Activated naive CD8-positive, alpha-beta T cell treated with anti-CD3 and anti-CD28 coated beads for 36 hours (primary cell): ENCODE data around the gene PCDHGA1. TPM values are rescaled to one million over a fixed set of nuclear protein-coding genes. Genes with fewer than 3 reads are reported as not detected.
A peak's percentile ranks its signal among the peaks of the same experiment; 100 is the strongest.
"Not testable (repeated sequence)": the region's sequence is repeated elsewhere in the genome, so short reads cannot be mapped to it uniquely, and the experiment has no call there.

Source experiments
- DNase-seq: peaks from one replicate; pipeline ENCODE4 v3.0.0; 2021
- H3K27ac Mint-ChIP-seq: one replicate; pipeline ENCODE4 v1.8.0; 2022; ENCODE audit warnings: mild to moderate bottlenecking, moderate library complexity, mixed read lengths
- H3K27me3 Mint-ChIP-seq: one replicate; pipeline ENCODE4 v1.8.0; 2022; ENCODE audit warnings: mild to moderate bottlenecking, mixed read lengths
- H3K36me3 Mint-ChIP-seq: one replicate; pipeline ENCODE4 v1.8.0; 2021; ENCODE audit warnings: mild to moderate bottlenecking, mixed read lengths
- H3K4me1 Mint-ChIP-seq: one replicate; pipeline ENCODE4 v1.8.0; 2021; ENCODE audit warnings: mixed read lengths
- H3K4me3 Mint-ChIP-seq: one replicate; pipeline ENCODE4 v1.8.0; 2022; ENCODE audit warnings: mild to moderate bottlenecking, moderate library complexity, mixed read lengths
- H3K9me3 Mint-ChIP-seq: one replicate; pipeline ENCODE4 v1.8.0; 2022; ENCODE audit warnings: mixed read lengths
- total RNA-seq, 2 experiments: library from RNA; stranded (reverse); gene quantifications; one replicate each; pipeline ENCODE4 v1.2.3, GENCODE V29; 2021

Gene PCDHGA1
- total RNA-seq, 2 experiments from 2014 or later: not detected

GRCh38 chr5:141409598-141410306 lies 79.4 kb downstream of the PCDHGA1 start:
- H3K27me3 Mint-ChIP-seq: peaks cover 87% of the 10 kb centered on the region
- no peak overlapping the region for H3K27ac Mint-ChIP-seq
- H3K4me1 Mint-ChIP-seq: peaks cover 4% of the 10 kb centered on the region
- no peak for DNase-seq
- no peak overlapping the region for H3K4me3 Mint-ChIP-seq
- H3K9me3 Mint-ChIP-seq: peaks cover 31% of the 10 kb centered on the region
- peaks cover 20% of the 10 kb centered on the region for H3K36me3 Mint-ChIP-seq

- Mint-ChIP-seq H3K27ac (no peak overlapping the region), H3K4me1 (peaks cover 4% of the 10 kb centered on the region), H3K4me3 (no peak overlapping the region), H3K27me3 (peaks cover 86% of the 10 kb centered on the region), H3K36me3 (peaks cover 20% of the 10 kb centered on the region), H3K9me3 (peaks cover 28% of the 10 kb centered on the region)
- DNase-seq: no peak
Measured at GRCh38 chr5:141411575-141411974, 81.3 kb downstream of the PCDHGA1 start.

GRCh38 chr5:141412854-141413539 lies 82.7 kb downstream of the PCDHGA1 start, which contains the start of gene PCDHGA10:
Gene PCDHGA10 (plus strand): TSS chr5:141412987. CDS start chr5:141413176, 189 bp downstream.
- peak within 1 kb of the TSS; percentile 77 for H3K4me3 Mint-ChIP-seq
- H3K4me1 Mint-ChIP-seq: peaks cover 6% of the 10 kb centered on the region
- peak; percentile 55 for DNase-seq
- peaks cover 85% of the 10 kb centered on the region for H3K27me3 Mint-ChIP-seq
- H3K36me3 Mint-ChIP-seq: peaks cover 23% of the 10 kb centered on the region
- H3K9me3 Mint-ChIP-seq: peaks cover 29% of the 10 kb centered on the region
- H3K27ac Mint-ChIP-seq: no peak within 1 kb of the TSS

DNA sequence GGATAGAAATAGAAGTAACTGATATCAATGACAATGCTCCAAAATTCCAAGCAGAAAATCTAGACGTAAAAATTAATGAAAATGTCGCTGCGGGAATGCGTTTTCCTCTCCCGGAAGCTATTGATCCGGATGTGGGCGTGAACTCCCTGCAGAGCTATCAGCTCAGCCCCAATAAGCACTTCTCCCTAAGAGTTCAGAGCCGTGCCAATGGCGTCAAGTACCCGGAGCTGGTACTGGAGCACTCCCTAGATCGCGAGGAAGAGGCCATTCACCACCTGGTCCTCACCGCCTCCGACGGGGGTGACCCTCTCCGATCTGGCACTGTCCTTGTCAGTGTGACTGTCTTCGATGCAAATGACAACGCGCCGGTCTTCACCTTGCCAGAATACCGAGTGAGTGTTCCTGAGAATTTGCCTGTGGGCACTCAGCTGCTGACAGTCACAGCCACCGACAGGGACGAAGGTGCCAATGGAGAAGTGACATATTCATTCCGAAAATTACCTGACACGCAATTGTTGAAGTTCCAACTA lies 83.3 kb downstream of the PCDHGA1 start:
- Mint-ChIP-seq H3K4me1 (peaks cover 7% of the 10 kb centered on the region), H3K9me3 (peaks cover 32% of the 10 kb centered on the region), H3K27ac (no peak overlapping the region), H3K36me3 (peaks cover 26% of the 10 kb centered on the region), H3K27me3 (peaks cover 85% of the 10 kb centered on the region), H3K4me3 (peak overlapping the region; percentile 77)
- DNase-seq: no peak

DNA sequence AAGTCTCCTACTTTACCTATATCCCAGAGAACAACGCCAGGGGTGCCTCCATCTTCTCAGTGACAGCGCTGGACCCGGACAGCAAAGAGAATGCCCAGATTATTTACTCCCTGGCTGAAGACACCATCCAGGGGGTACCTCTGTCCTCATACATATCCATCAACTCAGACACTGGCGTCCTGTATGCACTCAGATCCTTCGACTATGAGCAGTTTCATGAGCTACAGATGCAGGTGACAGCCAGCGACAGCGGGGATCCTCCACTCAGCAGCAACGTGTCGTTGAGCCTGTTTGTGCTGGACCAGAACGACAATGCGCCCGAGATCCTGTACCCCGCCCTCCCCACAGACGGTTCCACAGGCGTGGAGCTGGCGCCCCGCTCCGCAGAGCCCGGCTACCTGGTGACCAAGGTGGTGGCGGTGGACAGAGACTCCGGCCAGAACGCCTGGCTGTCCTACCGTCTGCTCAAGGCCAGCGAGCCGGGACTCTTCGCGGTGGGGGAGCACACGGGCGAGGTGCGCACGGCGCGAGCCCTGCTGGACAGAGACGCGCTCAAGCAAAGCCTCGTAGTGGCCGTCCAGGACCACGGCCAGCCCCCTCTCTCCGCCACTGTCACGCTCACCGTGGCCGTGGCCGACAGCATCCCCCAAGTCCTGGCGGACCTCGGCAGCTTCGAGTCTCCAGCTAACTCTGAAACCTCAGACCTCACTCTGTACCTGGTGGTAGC lies 84.4 kb downstream of the PCDHGA1 start:
- H3K4me1 Mint-ChIP-seq, H3K27ac Mint-ChIP-seq, H3K4me3 Mint-ChIP-seq, DNase-seq: not testable (repeated sequence)
- peaks cover 24% of the 10 kb centered on the region for H3K36me3 Mint-ChIP-seq
- peaks cover 82% of the 10 kb centered on the region for H3K27me3 Mint-ChIP-seq
- peaks cover 28% of the 10 kb centered on the region for H3K9me3 Mint-ChIP-seq

DNA sequence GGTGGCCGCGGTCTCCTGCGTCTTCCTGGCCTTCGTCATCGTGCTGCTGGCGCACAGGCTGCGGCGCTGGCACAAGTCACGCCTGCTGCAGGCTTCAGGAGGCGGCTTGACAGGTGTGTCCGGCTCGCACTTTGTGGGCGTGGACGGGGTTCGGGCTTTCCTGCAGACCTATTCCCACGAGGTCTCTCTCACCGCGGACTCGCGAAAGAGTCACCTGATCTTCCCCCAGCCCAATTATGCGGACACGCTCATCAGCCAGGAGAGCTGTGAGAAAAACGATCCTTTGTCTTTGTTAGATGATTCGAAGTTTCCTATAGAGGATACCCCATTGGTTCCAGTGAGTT lies 84.9 kb downstream of the PCDHGA1 start:
- H3K27ac Mint-ChIP-seq, H3K4me1 Mint-ChIP-seq, H3K4me3 Mint-ChIP-seq, DNase-seq: not testable (repeated sequence)
- Mint-ChIP-seq H3K36me3 (peaks cover 25% of the 10 kb centered on the region), H3K27me3 (peaks cover 84% of the 10 kb centered on the region), H3K9me3 (peaks cover 29% of the 10 kb centered on the region)

GRCh38 chr5:141417494-141418172 lies 87.3 kb downstream of the PCDHGA1 start, which contains the start of gene PCDHGB7:
Gene PCDHGB7 (plus strand): TSS chr5:141417677. CDS start chr5:141417860, 183 bp downstream.
- DNase-seq: peak; percentile 62
- H3K4me1 Mint-ChIP-seq: not testable (repeated sequence)
- Mint-ChIP-seq H3K27me3 (peaks cover 94% of the 10 kb centered on the region), H3K27ac (peak within 1 kb of the TSS; percentile 18), H3K36me3 (peaks cover 37% of the 10 kb centered on the region), H3K9me3 (peaks cover 39% of the 10 kb centered on the region), H3K4me3 (peak within 1 kb of the TSS; percentile 66)

DNA sequence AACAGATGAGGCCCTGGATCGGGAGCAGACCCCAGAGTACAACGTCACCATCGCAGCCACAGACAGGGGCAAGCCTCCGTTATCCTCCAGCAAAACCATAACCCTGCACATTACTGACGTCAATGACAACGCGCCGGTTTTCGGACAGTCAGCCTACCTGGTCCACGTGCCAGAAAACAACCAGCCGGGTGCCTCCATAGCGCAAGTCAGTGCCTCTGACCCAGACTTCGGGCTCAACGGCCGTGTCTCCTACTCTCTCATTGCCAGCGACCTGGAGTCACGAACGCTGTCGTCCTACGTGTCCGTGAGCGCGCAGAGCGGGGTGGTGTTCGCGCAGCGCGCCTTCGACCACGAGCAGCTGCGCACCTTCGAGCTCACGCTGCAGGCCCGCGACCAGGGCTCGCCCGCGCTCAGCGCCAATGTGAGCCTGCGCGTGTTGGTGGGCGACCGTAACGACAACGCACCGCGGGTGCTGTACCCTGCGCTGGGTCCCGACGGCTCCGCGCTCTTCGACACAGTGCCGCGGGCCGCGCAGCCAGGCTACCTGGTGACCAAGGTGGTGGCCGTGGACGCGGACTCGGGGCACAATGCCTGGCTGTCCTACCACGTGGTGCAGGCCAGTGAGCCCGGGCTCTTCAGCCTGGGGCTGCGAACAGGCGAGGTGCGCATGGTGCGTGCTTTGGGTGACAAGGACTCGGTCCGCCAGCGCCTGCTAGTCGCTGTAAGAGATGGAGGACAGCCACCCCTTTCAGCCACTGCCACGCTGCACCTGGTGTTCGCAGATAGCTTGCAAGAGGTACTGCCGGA lies 89.0 kb downstream of the PCDHGA1 start:
- DNase-seq: no peak
- no peak overlapping the region for H3K27ac Mint-ChIP-seq
- H3K27me3 Mint-ChIP-seq: peaks cover 90% of the 10 kb centered on the region
- H3K36me3 Mint-ChIP-seq: peaks cover 36% of the 10 kb centered on the region
- H3K9me3 Mint-ChIP-seq: peaks cover 44% of the 10 kb centered on the region
- no peak overlapping the region for H3K4me3 Mint-ChIP-seq
- H3K4me1 Mint-ChIP-seq: peaks cover 5% of the 10 kb centered on the region

DNA sequence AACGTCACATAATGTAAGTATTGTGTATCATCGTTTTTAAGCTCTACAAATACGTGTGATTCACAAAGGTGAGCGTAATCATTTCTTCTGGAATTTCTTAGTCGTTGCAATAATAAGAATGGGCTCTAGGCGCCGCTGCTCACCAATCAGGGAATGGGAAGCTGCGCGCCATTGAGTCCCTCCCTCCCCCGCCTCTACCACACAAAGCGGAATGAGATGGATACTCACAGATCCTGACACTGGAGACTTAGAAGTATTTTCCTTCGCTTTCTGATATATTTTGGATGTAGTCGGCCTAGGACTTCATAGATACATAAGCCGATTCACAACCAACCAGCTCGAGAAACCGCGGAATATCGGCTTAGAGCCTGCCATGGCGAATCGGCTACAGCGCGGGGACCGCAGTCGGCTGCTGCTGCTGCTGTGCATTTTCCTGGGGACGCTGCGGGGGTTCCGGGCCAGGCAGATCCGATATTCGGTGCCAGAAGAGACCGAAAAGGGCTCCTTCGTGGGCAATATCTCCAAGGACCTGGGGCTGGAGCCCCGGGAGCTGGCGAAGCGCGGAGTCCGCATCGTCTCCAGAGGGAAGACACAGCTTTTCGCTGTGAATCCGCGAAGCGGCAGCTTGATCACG lies 90.7 kb downstream of the PCDHGA1 start, which contains the start of gene PCDHGA11:
Gene PCDHGA11, plus strand, starts transcription at position 197 of the 634 bp plus-strand sequence. Its CDS starts 177 bp downstream, at position 374.
- Mint-ChIP-seq H3K27me3 (peaks cover 88% of the 10 kb centered on the region), H3K27ac (no peak within 1 kb of the TSS), H3K36me3 (peaks cover 32% of the 10 kb centered on the region), H3K4me1 (peaks cover 5% of the 10 kb centered on the region), H3K4me3 (peak within 1 kb of the TSS; percentile 78), H3K9me3 (peaks cover 37% of the 10 kb centered on the region)
- no peak for DNase-seq

GRCh38 chr5:141421489-141421855 lies 91.2 kb downstream of the PCDHGA1 start:
- Mint-ChIP-seq H3K4me1 (peaks cover 5% of the 10 kb centered on the region), H3K27me3 (peaks cover 88% of the 10 kb centered on the region), H3K9me3 (peaks cover 37% of the 10 kb centered on the region), H3K4me3 (peak overlapping the region; percentile 78), H3K27ac (no peak overlapping the region), H3K36me3 (peaks cover 32% of the 10 kb centered on the region)
- no peak for DNase-seq

DNA sequence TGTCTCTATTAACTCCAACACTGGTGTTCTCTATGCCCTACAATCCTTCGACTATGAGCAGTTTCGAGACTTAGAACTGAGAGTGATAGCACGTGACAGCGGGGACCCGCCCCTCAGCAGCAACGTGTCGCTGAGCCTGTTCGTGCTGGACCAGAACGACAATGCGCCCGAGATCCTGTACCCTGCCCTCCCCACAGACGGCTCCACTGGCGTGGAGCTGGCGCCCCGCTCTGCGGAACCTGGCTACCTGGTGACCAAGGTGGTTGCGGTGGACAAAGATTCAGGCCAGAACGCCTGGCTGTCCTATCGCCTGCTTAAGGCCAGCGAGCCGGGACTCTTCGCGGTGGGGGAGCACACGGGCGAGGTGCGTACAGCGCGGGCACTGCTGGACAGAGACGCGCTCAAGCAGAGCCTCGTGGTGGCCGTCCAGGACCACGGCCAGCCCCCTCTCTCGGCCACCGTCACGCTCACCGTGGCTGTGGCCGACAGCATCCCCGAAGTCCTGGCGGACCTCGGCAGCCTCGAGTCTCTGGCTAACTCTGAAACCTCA lies 92.5 kb downstream of the PCDHGA1 start:
- Mint-ChIP-seq H3K27me3 (peaks cover 90% of the 10 kb centered on the region), H3K4me1 (peaks cover 4% of the 10 kb centered on the region), H3K9me3 (peaks cover 35% of the 10 kb centered on the region), H3K27ac (no peak overlapping the region), H3K4me3 (no peak overlapping the region), H3K36me3 (peaks cover 32% of the 10 kb centered on the region)
- no peak for DNase-seq

GRCh38 chr5:141427783-141428426 lies 97.6 kb downstream of the PCDHGA1 start:
- Mint-ChIP-seq H3K27me3 (peaks cover 82% of the 10 kb centered on the region), H3K4me3 (no peak overlapping the region), H3K4me1 (peaks cover 6% of the 10 kb centered on the region), H3K27ac (no peak overlapping the region), H3K36me3 (peaks cover 26% of the 10 kb centered on the region), H3K9me3 (peaks cover 28% of the 10 kb centered on the region)
- no peak for DNase-seq
